Measurements from ENCODE around the gene TBC1D5.
"Not testable (repeated sequence)": the region's sequence is repeated elsewhere in the genome, so short reads cannot be mapped to it uniquely, and the experiment has no call there.

Gene TBC1D5

DNA sequence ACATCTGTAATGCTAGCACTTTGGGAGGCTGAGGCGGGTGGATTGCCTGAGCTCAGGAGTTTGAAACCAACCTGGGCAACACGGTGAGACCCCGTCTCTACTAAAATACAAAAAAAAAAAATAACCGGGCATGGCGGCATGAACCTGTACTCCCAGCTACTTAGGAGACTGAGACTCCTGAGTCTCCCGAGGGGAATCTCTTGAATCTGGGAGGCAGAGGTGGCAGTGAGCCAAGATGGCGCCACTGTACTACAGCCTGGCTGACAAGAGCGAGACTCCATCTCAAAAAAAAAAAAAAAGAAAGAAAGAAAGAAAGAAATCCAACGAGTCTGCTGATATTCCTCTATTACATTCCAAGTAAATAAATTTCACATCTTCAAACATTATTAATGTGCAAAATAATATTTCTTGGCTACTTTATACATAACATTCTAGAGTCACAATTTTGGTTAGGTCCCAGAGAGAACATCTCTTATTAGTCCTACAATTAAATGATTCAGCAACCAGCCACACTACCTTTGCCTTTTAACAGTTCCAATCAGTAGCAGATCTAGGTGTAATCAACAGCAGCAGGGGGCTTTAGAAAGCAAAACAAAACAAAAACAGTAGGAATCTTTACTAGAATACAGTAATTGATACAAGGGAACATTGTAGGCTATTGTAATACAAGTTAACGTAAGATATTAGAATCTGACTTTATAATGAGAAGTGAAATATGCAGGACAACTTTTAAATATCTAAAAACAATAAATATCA, 195.8 kb downstream of the TBC1D5 start:
- DNase-seq (ENCODE audit: low spot score) = no peak

DNA sequence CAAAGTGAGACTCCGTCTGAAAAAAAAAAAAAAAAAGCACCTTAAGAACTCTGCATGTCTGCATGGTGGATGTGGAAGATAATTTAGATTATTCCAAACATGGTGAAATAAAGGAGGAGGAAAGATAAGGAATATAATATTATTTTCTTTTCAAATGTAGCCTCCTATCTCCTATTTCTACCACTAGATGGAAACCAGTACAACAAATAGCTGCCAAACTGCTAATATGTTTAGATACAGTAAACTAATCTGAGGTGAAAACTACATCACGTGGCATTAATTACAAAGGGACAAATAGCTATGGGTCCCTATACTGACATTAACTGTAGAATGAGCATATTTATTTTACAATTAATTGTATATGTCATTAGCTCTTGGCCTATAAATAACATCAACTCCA, 197.8 kb downstream of the TBC1D5 start:
- no peak for DNase-seq (ENCODE audit: low spot score)

DNA sequence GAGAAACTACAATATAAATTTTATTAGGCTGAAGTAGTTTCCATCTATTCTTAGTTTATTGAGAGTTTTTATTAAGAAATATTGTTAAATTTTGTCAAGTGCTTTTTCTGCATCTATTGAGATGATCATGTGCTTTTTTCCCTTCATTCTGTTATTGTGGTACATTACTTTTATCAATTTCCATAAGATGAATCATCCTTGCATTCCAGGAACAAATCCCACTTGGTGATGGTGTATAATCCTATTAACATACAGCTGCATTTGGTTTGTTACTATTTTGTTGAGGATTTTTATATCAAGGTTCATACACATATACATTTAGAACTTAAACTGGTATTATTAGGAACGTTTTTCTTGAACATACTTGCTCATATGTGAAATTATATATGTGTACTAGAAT, 199.8 kb downstream of the TBC1D5 start:
- no peak for DNase-seq (ENCODE audit: low spot score)

DNA sequence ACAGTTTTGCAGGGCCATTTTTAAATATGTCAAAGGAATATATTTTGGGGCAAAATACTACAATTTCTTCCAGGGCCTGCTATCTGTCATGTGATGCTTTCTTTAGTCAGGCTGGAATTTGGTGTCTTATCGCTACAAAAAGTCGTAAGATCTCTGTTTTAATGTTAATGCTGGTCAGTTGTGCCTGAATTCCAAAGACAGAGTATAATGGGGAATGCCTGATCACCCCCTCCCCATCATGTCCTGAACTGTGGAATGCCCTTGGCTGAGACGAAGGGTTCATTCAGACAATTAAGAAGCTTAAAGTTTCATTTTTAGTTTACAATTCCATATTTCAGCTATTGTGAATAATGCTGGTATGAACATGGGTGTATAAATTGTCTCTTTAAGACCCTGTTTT, 203.0 kb downstream of the TBC1D5 start:
- DNase-seq (ENCODE audit: low spot score) = no peak

DNA sequence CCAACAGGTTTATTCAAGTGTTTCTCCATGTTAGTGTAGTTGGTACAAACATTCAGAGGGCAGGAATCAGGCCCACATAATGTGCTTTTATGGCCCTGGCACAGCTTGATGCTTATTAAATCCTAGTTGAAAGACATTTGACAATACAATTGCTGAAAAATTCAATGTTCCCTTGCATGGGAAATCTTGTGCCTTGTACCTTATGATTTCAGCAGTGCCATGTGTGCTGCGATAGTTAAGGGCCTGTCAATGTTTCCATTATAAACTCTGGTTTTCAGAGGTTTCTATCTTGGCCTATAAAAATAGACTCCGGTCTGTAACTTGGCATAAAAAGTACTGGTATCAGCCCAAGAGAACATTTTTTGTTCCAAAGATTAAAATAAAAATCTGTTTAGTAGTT, 207.2 kb downstream of the TBC1D5 start:
- DNase-seq (ENCODE audit: low spot score) = no peak

DNA sequence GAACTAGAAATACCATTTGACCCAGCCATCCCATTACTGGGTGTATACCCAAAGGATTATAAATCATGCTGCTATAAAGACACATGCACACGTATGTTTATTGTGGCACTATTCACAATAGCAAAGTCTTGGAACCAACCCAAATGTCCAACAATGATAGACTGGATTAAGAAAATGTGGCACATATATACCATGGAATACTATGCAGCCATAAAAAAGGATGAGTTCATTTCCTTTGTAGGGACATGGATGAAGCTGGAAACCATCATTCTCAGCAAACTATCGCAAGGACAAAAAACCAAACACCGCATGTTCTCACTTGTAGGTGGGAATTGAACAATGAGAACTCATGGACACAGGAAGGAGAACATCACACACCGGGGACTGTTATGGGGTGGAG, 210.0 kb downstream of the TBC1D5 start:
- not testable (repeated sequence) for DNase-seq (ENCODE audit: low spot score)

DNA sequence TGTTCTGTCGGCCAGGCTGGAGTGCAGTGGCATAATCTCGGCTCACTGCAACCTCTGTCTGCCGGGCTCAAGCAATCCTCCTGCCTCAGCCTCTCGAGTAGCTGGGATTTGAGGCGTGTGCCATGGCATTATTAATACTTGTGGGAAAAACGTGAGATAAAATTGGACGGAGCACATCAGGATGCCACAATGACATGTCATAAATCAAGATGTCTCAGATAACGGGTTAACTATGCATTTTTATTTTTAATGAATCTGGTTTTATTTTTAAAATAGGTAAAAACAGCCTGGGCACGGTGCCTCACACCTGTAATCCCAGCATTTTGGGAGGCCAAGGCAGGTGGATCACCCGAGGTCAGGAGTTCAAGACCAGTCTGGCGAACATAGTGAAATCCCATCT, 212.8 kb downstream of the TBC1D5 start:
- DNase-seq (ENCODE audit: low spot score) = no peak

DNA sequence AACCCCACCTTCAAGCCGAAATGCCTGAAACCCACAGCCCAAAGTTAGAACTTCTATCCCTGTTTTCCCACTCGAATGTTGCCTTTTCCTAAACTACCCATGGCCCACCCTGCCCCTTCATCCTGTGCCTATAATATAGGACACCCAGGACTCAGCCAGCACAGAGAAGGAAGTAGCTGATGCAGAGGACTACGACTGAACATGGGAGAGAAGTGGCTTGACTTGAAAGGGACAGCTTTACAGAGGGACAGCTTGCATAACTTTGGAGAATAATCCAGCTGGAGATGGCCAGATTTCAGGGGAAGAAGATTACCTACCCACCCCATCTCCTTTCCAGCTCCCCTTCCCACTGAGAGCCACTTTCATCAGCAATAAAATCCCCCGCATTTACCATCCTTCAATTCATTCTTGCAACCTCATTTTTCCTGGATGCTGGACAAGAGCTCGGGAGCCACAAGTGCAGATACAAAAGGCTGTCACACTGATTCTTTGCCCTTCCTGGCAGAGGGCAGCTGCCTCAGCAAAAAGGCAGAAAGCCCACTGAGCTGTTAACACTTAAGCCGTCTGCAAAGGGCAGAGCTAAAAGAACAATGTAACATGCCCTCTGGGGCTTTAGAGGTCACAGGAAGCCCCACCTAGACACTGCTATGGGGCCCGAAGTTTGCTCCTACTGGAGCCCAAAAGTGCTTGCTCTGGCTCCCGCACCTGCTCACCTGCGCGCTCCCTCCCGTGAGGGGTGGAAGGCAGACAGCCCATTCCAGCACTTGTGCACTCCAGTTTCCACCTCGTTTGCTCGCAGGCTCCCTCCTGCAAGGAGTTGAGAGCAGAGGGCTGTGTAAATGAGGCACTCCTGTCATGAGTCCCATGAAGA, 224.0 kb downstream of the TBC1D5 start:
- DNase-seq (ENCODE audit: low spot score) = no peak

DNA sequence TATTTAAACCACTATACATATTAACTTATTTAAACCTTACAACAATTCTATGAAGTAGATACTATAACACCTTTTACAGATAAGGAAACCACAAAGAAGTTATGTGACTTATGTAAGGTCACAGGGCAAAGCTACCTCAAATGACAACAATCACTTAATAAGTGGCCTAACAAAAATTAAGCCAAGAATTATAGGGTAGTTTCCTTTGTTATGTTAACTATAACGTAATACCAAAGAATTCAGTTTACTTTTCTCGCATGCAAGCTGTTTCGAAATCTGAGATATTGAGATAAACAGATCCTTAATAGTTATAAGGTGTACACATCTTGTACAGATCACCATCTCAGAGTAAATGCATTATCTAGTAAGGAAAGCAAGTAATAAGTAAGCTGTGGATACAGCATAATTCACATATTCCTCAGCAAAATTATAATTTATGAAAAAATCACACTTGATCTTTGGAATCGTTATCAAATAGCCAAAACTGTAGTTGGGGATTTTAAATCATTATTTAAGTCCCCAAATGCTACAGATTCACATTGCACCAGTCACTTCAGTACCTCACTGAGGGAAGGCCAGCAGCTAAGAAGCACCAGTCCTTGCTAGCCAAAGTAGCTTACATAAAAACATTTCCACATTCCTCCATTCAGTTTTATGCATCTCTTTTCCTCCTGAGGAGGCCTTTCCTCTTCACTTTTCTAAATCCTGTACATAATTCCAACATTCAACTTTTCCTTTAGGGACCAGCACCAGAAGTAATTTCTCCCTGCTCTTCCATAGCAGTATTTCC, 226.8 kb downstream of the TBC1D5 start:
- DNase-seq (ENCODE audit: low spot score) = no peak

DNA sequence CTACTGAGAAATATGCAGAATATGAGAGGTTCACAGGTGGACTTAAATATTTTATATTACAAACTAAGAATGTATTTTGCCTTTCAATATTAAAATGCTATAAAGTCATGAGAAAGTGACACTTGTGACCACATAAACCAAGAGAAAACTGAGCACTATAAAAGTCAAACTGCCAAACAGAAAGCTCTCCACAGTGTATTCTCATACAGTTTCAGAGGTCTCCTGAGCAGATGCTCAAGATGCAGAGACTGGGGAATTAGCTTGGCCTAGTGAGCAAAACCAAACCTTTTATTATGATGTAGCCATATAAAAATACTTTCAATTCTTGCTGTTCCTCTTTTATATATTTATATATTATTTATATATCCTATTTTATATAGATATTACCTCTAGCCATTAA, 227.8 kb downstream of the TBC1D5 start:
- DNase-seq (ENCODE audit: low spot score) = no peak

DNA sequence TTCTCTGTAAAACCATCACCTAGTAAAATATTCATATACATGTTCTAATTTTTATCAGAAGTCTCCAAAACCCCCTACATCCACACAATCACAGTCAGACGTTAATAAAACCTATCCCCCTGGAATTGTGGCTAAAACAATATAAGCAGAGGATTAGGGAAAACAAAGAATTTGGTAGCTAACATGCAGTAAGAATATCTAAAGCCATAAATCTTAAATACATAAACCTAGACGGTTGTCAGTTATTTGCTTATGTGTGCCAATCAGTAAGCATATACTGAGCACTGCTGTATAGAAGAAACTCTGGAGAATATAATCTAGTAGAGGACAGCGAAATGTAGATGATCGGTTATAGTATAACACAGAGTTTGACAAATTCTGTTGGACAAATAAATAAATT, 232.2 kb downstream of the TBC1D5 start:
- no peak for DNase-seq (ENCODE audit: low spot score)

DNA sequence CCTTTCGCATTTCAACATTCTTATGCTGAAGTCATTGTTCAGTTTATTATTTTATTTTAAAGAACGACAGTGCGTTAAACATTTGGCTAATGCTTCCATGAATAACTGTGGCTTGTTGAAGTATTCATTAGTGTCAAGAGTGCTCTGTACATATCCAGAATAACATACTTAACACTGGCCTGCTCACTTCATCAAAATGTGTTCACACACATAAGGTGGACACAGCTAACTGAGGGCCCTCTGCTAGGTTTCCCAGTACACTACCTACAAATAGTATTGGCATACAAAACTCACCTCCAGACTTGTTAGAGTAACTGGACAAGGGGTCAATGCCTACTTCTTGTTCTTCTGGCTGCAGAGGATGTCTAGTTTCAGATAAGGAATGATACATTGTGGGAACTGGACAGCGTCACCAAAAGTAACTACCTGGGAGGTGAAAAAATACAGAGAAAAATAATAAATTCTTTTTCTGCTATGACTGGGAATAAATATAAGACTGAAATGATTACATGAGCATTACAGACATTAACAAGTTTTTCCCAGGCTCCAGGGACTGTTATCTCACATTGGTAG, 234.2 kb downstream of the TBC1D5 start:
- no peak for DNase-seq (ENCODE audit: low spot score)

DNA sequence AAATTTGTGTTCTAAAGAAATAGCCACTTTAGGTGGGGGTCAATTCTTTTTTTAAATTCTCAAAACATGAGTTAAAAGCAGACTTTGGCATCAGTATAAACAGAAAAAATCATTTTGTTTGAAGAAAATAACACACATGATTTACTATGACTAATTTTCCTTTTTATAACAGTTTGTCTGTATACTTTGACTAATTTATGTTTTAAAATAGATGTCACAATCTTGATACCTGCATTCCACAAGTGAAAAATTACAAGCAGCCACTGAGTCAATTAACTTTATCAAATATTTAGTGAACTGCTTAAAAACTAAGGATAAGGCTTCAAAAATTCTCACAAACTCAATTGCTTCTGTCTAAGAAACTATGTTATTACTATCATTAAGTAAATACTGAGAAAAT, 235.0 kb downstream of the TBC1D5 start:
- no peak for DNase-seq (ENCODE audit: low spot score)

DNA sequence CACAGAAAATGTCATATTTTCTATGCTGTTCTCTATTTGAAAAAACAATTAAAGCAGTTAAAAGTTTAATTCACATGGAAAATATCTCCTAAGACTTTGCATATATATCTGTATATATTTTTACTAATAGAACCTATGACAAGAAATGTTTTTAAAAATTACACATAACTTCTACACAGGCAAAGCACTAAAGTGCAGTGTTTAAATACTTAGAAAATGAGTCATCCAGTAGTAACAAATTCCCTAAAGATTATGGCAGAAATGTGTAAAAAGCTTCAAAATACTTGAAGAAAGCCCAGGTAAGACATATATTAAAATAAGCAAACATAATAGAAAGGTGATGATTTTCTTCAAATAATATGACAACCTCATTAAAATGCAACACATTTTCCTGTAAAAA, 236.6 kb downstream of the TBC1D5 start:
- no peak for DNase-seq (ENCODE audit: low spot score)

DNA sequence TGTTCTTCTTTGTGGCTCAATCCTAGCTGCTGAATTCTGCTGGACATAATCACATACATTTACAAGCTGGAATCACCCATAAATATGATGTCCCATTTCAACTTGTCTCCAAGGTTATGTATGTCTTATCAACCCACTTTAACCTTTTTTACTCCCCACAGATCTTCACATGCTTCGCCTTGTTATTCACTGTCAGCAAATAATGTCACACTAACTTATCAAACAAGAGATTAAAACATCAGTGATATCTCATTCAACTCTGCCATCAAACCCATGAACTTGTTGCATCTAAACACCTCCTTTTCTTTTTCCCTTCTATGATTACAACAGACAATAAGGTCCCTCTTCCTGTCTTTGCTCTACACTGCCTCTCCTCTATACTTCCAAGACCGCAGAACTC, 240.7 kb downstream of the TBC1D5 start:
- DNase-seq (ENCODE audit: low spot score) = no peak

DNA sequence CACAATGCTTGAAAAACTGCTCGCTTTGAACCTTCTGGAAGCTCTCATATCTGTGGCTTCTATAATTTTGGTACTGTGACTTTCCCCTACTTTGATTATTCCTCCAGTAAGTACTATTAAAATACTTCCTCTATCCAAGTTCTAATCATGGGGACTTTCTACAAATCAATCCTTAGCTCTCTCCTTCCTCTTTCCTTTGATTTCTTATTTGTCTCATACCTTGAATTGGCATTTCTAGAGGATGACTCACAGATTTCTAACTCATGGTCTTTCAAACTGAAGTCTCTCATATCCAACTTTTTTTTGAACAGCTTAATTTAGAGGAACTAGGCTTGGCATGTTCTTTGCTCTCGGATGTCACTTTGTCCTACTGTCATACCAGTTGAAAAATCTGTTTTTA, 241.8 kb downstream of the TBC1D5 start:
- no peak for DNase-seq (ENCODE audit: low spot score)

DNA sequence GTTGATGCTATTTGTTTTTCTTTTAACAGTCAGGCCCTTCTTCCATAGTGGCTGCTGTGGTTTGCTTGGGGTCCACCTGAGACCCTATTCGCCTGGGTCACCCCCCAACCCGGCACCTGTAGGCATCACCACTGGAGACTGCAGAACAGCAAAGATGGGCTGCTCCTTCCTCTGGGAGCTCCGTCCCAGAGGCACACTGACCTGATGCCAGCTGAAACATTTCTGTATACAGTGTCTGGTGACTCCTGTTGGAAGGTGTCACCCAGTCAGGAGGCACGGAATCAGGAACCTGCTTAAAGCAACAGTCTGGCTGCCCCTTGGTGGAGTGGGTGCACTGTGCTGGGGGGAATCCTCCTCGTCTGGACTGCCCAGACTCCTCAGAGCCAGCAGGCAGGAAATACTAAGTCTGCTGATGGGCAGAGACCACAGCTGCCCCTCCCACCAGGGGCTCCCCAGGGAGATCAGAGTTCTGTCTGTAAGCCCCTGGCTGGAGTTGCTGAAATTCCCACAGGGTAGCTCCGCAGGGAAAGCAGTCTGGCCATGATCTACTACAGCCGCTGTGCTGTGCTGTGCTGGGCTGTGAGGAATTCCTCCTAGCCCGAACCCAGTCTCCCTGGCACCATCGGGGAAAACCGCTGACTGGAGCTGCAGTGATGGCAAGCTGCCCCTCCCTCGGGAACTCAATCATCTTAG, 248.2 kb downstream of the TBC1D5 start:
- DNase-seq (ENCODE audit: low spot score) = no peak

DNA sequence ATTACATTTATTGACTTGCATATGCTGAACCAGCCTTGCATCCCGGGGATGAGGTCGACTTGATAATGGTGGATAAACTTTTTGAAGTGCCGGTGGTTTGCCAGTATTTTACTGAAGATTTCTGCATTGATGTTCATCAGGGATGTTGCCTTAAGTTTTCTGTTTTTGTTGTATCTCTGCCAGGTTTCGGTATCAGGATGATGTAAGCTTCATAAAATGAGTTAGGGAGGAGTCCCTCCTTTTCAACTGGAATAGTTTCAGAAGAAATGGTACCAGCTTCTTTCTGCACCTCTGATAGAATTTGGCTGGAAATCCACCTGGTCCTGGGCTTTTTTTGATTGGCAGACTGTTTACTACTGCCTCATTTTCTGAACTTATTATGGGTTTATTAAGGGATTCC, 250.8 kb downstream of the TBC1D5 start:
- no peak for DNase-seq (ENCODE audit: low spot score)

DNA sequence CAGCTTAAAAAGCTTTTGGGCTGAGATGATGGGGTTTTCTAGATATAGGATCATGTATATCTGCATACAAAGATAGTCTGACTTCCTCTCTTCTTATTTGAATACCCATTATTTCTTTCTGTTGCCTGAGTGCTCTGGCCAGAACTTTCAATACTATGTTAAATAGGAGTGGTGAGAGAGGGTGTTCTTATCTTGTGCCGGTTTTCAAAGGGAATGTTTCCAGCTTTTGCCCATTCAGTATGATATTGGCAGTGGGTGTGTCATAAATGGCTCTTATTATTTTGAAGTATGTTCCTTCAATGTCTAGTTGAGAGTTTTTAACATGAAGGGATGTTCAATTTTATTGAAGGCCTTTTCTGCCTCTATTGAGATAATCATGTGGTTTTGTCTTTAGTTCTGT, 251.2 kb downstream of the TBC1D5 start:
- not testable (repeated sequence) for DNase-seq (ENCODE audit: low spot score)

DNA sequence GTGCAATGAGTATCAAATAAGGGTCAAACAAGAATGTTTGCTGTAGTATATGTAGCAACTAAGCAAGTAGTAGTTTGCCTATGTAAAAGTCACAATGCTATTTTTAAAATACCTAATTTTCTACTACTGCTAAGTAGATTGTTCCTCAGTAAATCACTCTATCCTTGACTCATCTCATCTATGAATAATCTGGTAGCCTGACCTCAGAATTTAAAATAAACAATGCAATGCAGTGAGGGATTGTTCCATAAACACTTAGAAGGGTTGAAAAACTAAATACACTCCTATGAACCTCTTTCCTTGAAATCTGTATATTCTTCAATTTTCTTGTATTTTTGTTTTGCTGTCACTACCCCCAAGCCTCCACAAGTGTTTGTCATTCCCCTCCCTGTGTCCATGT, 253.3 kb downstream of the TBC1D5 start:
- no peak for DNase-seq (ENCODE audit: low spot score)

DNA sequence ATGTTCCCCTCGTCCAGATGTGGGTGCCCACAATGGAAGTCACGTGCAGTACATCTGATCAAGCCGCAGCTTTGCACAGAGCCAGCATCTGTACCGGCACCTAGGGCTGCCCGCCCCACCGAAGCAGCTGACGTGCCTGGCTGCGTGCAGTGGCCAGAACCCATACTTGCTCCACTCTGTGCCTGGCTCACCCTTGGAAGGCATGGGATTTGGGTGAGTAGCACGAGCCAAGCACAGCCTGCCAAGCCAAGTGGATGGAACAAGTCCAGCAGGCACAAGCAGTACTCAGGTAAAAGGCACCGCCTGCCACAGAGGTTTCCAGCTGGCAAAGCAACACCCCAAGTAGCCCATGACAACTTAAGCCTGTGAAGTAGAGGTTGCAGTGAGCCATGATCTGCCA, 261.3 kb downstream of the TBC1D5 start:
- DNase-seq (ENCODE audit: low spot score) = no peak

All from hematopoietic multipotent progenitor cell treated with erythropoietin and hydrocortisone succinate and interleukin-3 and kit ligand, for 17 days (in vitro differentiated cells).